IMR-90 (cell line): ENCODE data around the gene PNMA8C. TPM values are rescaled to one million over a fixed set of nuclear protein-coding genes. Genes with fewer than 3 reads are reported as not detected.

Experiments used
- ATAC-seq: fragments of 200-7000 bp; cut with Tn5 transposase; 2 replicates; pipeline ENCODE4 v1.9.1; 2020; ENCODE audit warnings: low read depth, mild to moderate bottlenecking, moderate library complexity
- BruUV-seq: library from RNA; stranded (reverse); fragments of 400-500 nt; replicated peaks from 2 replicates; lab custom pipeline; 2021; lab: Mats Ljungman, UMichigan
- CTCF ChIA-PET: fragments of 300-600 bp; formaldehyde crosslinking; extraction: SDS; loops from one replicate; lab custom pipeline; 2021; ENCODE audit warnings: antibody characterized with exemption; lab: Yijun Ruan, JAX
- POLR2A ChIA-PET: fragments of 300-600 bp; sonication (Branson Sonifier 250); formaldehyde crosslinking; loops from one replicate; lab custom pipeline; 2022; ENCODE audit warnings: antibody characterized with exemption; ENCODE audit not compliant: unreplicated experiment; lab: Charles Lee
- DNase-seq: peaks from one replicate; pipeline ENCODE4 v3.0.0; 2013
- H2AFZ ChIP-seq: replicated peaks from 2 replicates; pipeline ENCODE3; 2013; ENCODE audit warnings: low read length, mild to moderate bottlenecking; ENCODE audit not compliant: poor library complexity
- H2AK5ac ChIP-seq: 2 replicates; pipeline ENCODE4 v1.6.1; 2013; ENCODE audit warnings: low read depth, low read length, inconsistent platforms
- H2AK9ac ChIP-seq: replicated peaks from 2 replicates; pipeline ENCODE3; 2013; ENCODE audit warnings: mild to moderate bottlenecking, low read depth, low read length, moderate library complexity; ENCODE audit not compliant: poor library complexity
- H2BK120ac ChIP-seq: 2 replicates; pipeline ENCODE4 v1.6.1; 2013; ENCODE audit warnings: low read depth, low read length, inconsistent platforms
- H2BK15ac ChIP-seq: 3 replicates; pipeline ENCODE4 v1.6.1; 2013; ENCODE audit warnings: low read depth, low read length, inconsistent platforms
- H2BK20ac ChIP-seq: 2 replicates; pipeline ENCODE4 v1.6.1; 2013; ENCODE audit warnings: low read depth, mild to moderate bottlenecking, inconsistent platforms, low read length, moderate library complexity
- H2BK5ac ChIP-seq: 2 replicates; pipeline ENCODE4 v1.6.1; 2013; ENCODE audit warnings: mild to moderate bottlenecking, low read depth, low read length, inconsistent platforms; ENCODE audit not compliant: poor library complexity, severe bottlenecking
- H3K14ac ChIP-seq: replicated peaks from 2 replicates; pipeline ENCODE4 v1.6.1; 2013; ENCODE audit warnings: low read depth, low read length, inconsistent platforms
- H3K18ac ChIP-seq: 2 replicates; pipeline ENCODE4 v1.6.1; 2013; ENCODE audit warnings: low read depth, low read length, control low read depth
- H3K23ac ChIP-seq: 2 replicates; pipeline ENCODE4 v1.6.1; 2013; ENCODE audit warnings: low read depth, low read length, inconsistent platforms
- H3K27ac ChIP-seq: 2 replicates; pipeline ENCODE4 v1.5.1; 2013; ENCODE audit warnings: mild to moderate bottlenecking, control low read depth, low read length; ENCODE audit not compliant: insufficient read depth
- H3K27me3 ChIP-seq: 2 replicates; pipeline ENCODE4 v1.6.1; 2013; ENCODE audit warnings: low read length; ENCODE audit not compliant: control insufficient read depth, insufficient read depth
- H3K36me3 ChIP-seq: 2 replicates; pipeline ENCODE4 v1.6.1; 2013; ENCODE audit warnings: low read length, mixed read lengths; ENCODE audit not compliant: control insufficient read depth, insufficient read depth
- H3K4ac ChIP-seq: 2 replicates; pipeline ENCODE4 v1.6.1; 2013; ENCODE audit warnings: low read depth, low read length, inconsistent platforms
- H3K4me1 ChIP-seq: 2 replicates; pipeline ENCODE4 v1.6.1; 2013; ENCODE audit warnings: low read length, mixed read lengths; ENCODE audit not compliant: control insufficient read depth, insufficient read depth
- H3K4me2 ChIP-seq: 2 replicates; pipeline ENCODE4 v1.6.1; 2013; ENCODE audit warnings: low read depth, mild to moderate bottlenecking, control low read depth, low read length, moderate library complexity
- H3K4me3 ChIP-seq: 2 replicates; pipeline ENCODE4 v1.5.1; 2013; ENCODE audit warnings: low read depth, mild to moderate bottlenecking, control low read depth, low read length, moderate library complexity; ENCODE audit not compliant: insufficient read depth
- H3K56ac ChIP-seq: 2 replicates; pipeline ENCODE4 v1.6.1; 2013; ENCODE audit warnings: low read length, inconsistent platforms; ENCODE audit not compliant: insufficient read depth; ENCODE audit errors: extremely low read depth
- H3K79me1 ChIP-seq, 2 experiments: 2 replicates each; pipeline ENCODE4 v1.6.1; 2013; ENCODE audit warnings: low read length in 2 of 2, inconsistent platforms in 1 of 2, low read depth in 1 of 2
- H3K9ac ChIP-seq: 2 replicates; pipeline ENCODE4 v1.6.1; 2013; ENCODE audit warnings: low read depth, low read length, control low read depth
- H3K9me1 ChIP-seq: 2 replicates; pipeline ENCODE4 v1.6.1; 2013; ENCODE audit warnings: low read length, inconsistent platforms; ENCODE audit not compliant: insufficient read depth
- H3K9me3 ChIP-seq: 2 replicates; pipeline ENCODE4 v1.6.1; 2013; ENCODE audit warnings: low read length; ENCODE audit not compliant: control insufficient read depth, insufficient read depth
- H4K20me1 ChIP-seq: 2 replicates; pipeline ENCODE4 v1.6.1; 2013; ENCODE audit warnings: low read length, inconsistent platforms; ENCODE audit not compliant: insufficient read depth
- H4K5ac ChIP-seq: 2 replicates; pipeline ENCODE4 v1.6.1; 2013; ENCODE audit warnings: mild to moderate bottlenecking, low read depth, low read length, control low read depth
- H4K8ac ChIP-seq, 2 experiments: 2 replicates each; pipeline ENCODE4 v1.6.1; 2013; ENCODE audit warnings: low read depth in 2 of 2, low read length in 2 of 2, control low read depth in 1 of 2, inconsistent platforms in 1 of 2
- H4K91ac ChIP-seq: 2 replicates; pipeline ENCODE4 v1.6.1; 2013; ENCODE audit warnings: low read depth, low read length, inconsistent platforms; ENCODE audit not compliant: insufficient read depth
- BHLHE40 ChIP-seq: fragments of 150-350 bp; IDR thresholded peaks from 2 replicates; pipeline ENCODE4 v1.6.1; 2016; ENCODE audit warnings: mild to moderate bottlenecking, low read depth, low read length
- CEBPB ChIP-seq: IDR thresholded peaks from 2 replicates; pipeline ENCODE4 v1.6.1; 2012; ENCODE audit warnings: low read depth, low read length, improper control_type of control experiment
- CHD1 ChIP-seq: IDR thresholded peaks from 2 replicates; pipeline ENCODE4 v1.6.1; 2012; ENCODE audit warnings: low read depth, low read length, improper control_type of control experiment
- ELK1 ChIP-seq: fragments of 150-350 bp; IDR thresholded peaks from 2 replicates; pipeline ENCODE4 v1.6.1; 2016; ENCODE audit warnings: low read depth, mild to moderate bottlenecking, low read length, moderate library complexity, borderline replicate concordance
- FOS ChIP-seq: fragments of 150-350 bp; IDR thresholded peaks from 2 replicates; pipeline ENCODE4 v1.6.1; 2016; ENCODE audit warnings: low read depth, low read length
- MXI1 ChIP-seq: IDR thresholded peaks from 2 replicates; pipeline ENCODE4 v1.6.1; 2012; ENCODE audit warnings: low read depth, mild to moderate bottlenecking, low read length, moderate library complexity, borderline replicate concordance
- NFE2L2 ChIP-seq: fragments of 150-350 bp; IDR thresholded peaks from 2 replicates; pipeline ENCODE4 v1.6.1; 2016; ENCODE audit warnings: low read depth, mild to moderate bottlenecking, low read length
- RAD21 ChIP-seq: IDR thresholded peaks from 2 replicates; pipeline ENCODE4 v1.6.1; 2012; ENCODE audit warnings: low read length, improper control_type of control experiment
- RCOR1 ChIP-seq: IDR thresholded peaks from 2 replicates; pipeline ENCODE4 v1.6.1; 2012; ENCODE audit warnings: mild to moderate bottlenecking, low read length, improper control_type of control experiment; ENCODE audit not compliant: insufficient replicate concordance
- RFX5 ChIP-seq: IDR thresholded peaks from 2 replicates; pipeline ENCODE4 v1.8.0; 2012; ENCODE audit warnings: low read depth, mild to moderate bottlenecking, low read length, moderate library complexity
- SMC3 ChIP-seq: fragments of 150-350 bp; IDR thresholded peaks from 2 replicates; pipeline ENCODE4 v1.6.1; 2016; ENCODE audit warnings: low read depth, mild to moderate bottlenecking, antibody characterized with exemption, low read length, moderate library complexity
- WGBS, 2 experiments: methylation state at CpG; one replicate each; pipeline versions ENCODE4 v1.1.5 to v1.1.7; 2013; ENCODE audit warnings: missing lambda C conversion rate in 2 of 2; ENCODE audit not compliant: insufficient read length in 1 of 2; ENCODE audit errors: extremely low coverage in 2 of 2; 5-methylcytosine and 5-hydroxymethylcytosine counted together
- dilution Hi-C: fragments of 300-500 bp; cut with HindIII; formaldehyde crosslinking; loops from one replicate; pipeline ENCODE4 v1.14.3; 2018; ENCODE audit warnings: low sequenced_read_pairs; ENCODE audit not compliant: unreplicated experiment
- in situ Hi-C: fragments of 300-500 bp; cut with MboI; formaldehyde crosslinking; loops from 3 replicates; pipeline ENCODE4 v1.14.3; 2019; ENCODE audit warnings: low sequenced_read_pairs, inconsistent platforms, mixed read lengths
- intact Hi-C: fragments of 100-400 bp; cut with micrococcal nuclease; formaldehyde crosslinking; loops from 2 replicates; pipeline ENCODE4 v1.10.0; 2022
- polyA plus RNA-seq, 3 experiments: library from polyadenylated mRNA; depleted of rRNA; stranded (reverse); fragments of >200 nt; gene quantifications; 2 replicates each; pipeline ENCODE4 v1.2.3, GENCODE V29; 2012; ENCODE audit warnings: low replicate concordance in 1 of 3
- total RNA-seq: library from RNA; depleted of rRNA; stranded (reverse); fragments of >200 nt; gene quantifications from 2 replicates; pipeline ENCODE4 v1.2.3, GENCODE V29; 2012
- TF ChIP-seq, protein P1 (sequence below): fragments of 150-350 bp; IDR thresholded peaks from 2 replicates; pipeline ENCODE4 v1.6.1; 2017; ENCODE audit warnings: mild to moderate bottlenecking, antibody characterized with exemption, low read length, low read depth
- TF ChIP-seq, protein P2 (sequence below): conservative IDR thresholded peaks from 2 replicates; pipeline ENCODE4 v1.5.1; 2012; ENCODE audit warnings: mild to moderate bottlenecking, low read depth, low read length, improper control_type of control experiment

The PNMA8C gene
- total and polyA plus RNA-seq, 2 of the 4 experiments (the other 2 are of a cell fraction) = 0.09 to 0.18 TPM

DNA sequence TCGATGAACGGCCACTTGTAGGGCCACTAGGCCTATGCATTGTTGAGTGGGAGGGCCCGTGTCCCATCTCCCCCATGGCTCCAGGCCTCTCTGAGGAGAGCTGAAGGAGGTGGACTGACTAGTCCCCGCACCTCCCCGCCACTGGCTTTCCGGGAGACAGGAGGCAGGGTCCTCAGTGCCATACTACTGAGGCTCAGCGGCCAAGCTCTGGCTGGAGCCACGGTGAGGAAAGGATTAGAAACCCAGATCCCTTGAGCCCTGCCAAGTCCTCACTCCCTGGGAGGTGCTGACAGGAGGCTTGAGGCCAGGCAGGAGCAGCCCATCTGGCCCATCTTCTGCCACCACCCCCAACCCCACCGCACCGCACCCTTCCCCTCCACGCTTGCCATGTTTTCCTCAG lies 44.3 kb downstream of the PNMA8C start:
- H2BK5ac ChIP-seq = no peak overlapping the region
- H4K91ac ChIP-seq = no peak overlapping the region
- no peak overlapping the region for H3K4me3 ChIP-seq
- peaks cover 6 to 38% of the 10 kb centered on the region in 2 experiments for H3K79me1 ChIP-seq
- peaks cover 3% of the 10 kb centered on the region for H3K9me3 ChIP-seq
- DNase-seq (no peak), ATAC-seq (no peak)
- no peak overlapping the region for H2AK5ac ChIP-seq
- 78% methylated on average over 4 of the region's 11 CpGs; no CpG with 5 or more reads in 1 of the 2 experiments for WGBS, 2 experiments
- no peak overlapping the region for H3K18ac ChIP-seq
- H4K8ac ChIP-seq = no peak overlapping the region
- CTCF ChIA-PET = no interaction called here
- in situ Hi-C loops (loop anchor here (10.0 kb wide), 1 partner anchor 100 kb away; no protein-coding TSS in a partner anchor), intact Hi-C loops (no loop called here), dilution Hi-C loops (no loop called here)
- no peaks in the 10 kb centered on the region for H3K4me1 ChIP-seq
- H3K14ac ChIP-seq = no peak overlapping the region
- no peak overlapping the region for H3K27ac ChIP-seq
- no peak overlapping the region for H2AK9ac ChIP-seq
- H2BK15ac ChIP-seq = no peak overlapping the region
- H3K9ac ChIP-seq = no peak overlapping the region
- no peak overlapping the region for H3K56ac ChIP-seq
- H3K4me2 ChIP-seq = no peak overlapping the region
- H4K20me1 ChIP-seq = no peaks in the 10 kb centered on the region; the same call in 1 of the 2 replicates
- BruUV-seq = no TSS peak
- H2BK120ac ChIP-seq = no peak overlapping the region
- H3K27me3 ChIP-seq = no peaks in the 10 kb centered on the region
- POLR2A ChIA-PET = no interaction called here
- TF ChIP-seq NFE2L2 (no peak), SMC3 (no peak), RAD21 (no peak), CHD1 (no peak), FOS (no peak), ELK1 (no peak), RFX5 (no peak), RCOR1 (no peak), BHLHE40 (no peak), MXI1 (no peak), CEBPB (no peak)
- TF ChIP-seq, protein P1, sequence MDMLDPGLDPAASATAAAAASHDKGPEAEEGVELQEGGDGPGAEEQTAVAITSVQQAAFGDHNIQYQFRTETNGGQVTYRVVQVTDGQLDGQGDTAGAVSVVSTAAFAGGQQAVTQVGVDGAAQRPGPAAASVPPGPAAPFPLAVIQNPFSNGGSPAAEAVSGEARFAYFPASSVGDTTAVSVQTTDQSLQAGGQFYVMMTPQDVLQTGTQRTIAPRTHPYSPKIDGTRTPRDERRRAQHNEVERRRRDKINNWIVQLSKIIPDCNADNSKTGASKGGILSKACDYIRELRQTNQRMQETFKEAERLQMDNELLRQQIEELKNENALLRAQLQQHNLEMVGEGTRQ = no peak
- TF ChIP-seq, protein P2, sequence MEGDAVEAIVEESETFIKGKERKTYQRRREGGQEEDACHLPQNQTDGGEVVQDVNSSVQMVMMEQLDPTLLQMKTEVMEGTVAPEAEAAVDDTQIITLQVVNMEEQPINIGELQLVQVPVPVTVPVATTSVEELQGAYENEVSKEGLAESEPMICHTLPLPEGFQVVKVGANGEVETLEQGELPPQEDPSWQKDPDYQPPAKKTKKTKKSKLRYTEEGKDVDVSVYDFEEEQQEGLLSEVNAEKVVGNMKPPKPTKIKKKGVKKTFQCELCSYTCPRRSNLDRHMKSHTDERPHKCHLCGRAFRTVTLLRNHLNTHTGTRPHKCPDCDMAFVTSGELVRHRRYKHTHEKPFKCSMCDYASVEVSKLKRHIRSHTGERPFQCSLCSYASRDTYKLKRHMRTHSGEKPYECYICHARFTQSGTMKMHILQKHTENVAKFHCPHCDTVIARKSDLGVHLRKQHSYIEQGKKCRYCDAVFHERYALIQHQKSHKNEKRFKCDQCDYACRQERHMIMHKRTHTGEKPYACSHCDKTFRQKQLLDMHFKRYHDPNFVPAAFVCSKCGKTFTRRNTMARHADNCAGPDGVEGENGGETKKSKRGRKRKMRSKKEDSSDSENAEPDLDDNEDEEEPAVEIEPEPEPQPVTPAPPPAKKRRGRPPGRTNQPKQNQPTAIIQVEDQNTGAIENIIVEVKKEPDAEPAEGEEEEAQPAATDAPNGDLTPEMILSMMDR = no peak
- no peak overlapping the region for H2BK20ac ChIP-seq
- no peak overlapping the region for H3K23ac ChIP-seq
- no peak overlapping the region for H2AFZ ChIP-seq
- peaks cover 38% of the 10 kb centered on the region for H3K36me3 ChIP-seq
- no peak overlapping the region for H4K5ac ChIP-seq
- H3K9me1 ChIP-seq = peaks cover 5% of the 10 kb centered on the region; the same call in 1 of the 2 replicates
- no peak overlapping the region for H3K4ac ChIP-seq
